Measurements from ENCODE around the gene DKK3. TPM values are rescaled to one million over a fixed set of nuclear protein-coding genes. Genes with fewer than 3 reads are reported as not detected.

The DKK3 gene
- total RNA-seq, 1 donor from 2014 or later: 23.9 TPM

GRCh38 chr11:11978792-11979487 is 29.5 kb downstream of the DKK3 start:
- peak overlapping the region; percentile 97 for H3K27ac Mint-ChIP-seq
- H3K27me3 ChIP-seq: no peaks in the 10 kb centered on the region
- peaks cover 5% of the 10 kb centered on the region for H3K27me3 Mint-ChIP-seq (ENCODE audit: insufficient read depth, low read depth)
- H3K4me3 Mint-ChIP-seq: no peak overlapping the region
- no peak overlapping the region for H3K4me2 ChIP-seq
- H3K4me1 ChIP-seq: peaks cover 11% of the 10 kb centered on the region
- H3K9ac ChIP-seq: no peak overlapping the region
- no peaks in the 10 kb centered on the region for H3K36me3 ChIP-seq
- H3K9me3 ChIP-seq (ENCODE audit: low read depth): no peaks in the 10 kb centered on the region
- no peaks in the 10 kb centered on the region for H4K20me1 ChIP-seq (ENCODE audit: low read depth)
- H3K9me3 Mint-ChIP-seq: peaks cover 7% of the 10 kb centered on the region
- no peak overlapping the region for H3K4me3 ChIP-seq
- no peaks in the 10 kb centered on the region for H3F3A ChIP-seq (ENCODE audit: low read depth)
- H3K27ac ChIP-seq: no peak overlapping the region
- no peak for TF ChIP-seq EZH2 (IDR thresholded peaks at IDR 0.05)
- no peak for TF ChIP-seq EZH2phosphoT487 (IDR thresholded peaks at IDR 0.05)
- TF ChIP-seq CTCF (IDR thresholded peaks at IDR 0.05): no peak
- H3K4me1 Mint-ChIP-seq: peaks cover 62% of the 10 kb centered on the region
- H2AFZ ChIP-seq (replicated peaks): no peak overlapping the region
- no peak for DNase-seq (ENCODE audit: low spot score)
- no peaks in the 10 kb centered on the region for H3K79me2 ChIP-seq (ENCODE audit: low read depth)
- peaks cover 26% of the 10 kb centered on the region for H3K36me3 Mint-ChIP-seq

- Histone ChIP-seq H3K4me1 (peaks cover 11% of the 10 kb centered on the region), H2AFZ (replicated peaks) (no peak overlapping the region), H3K79me2 (ENCODE audit: low read depth) (no peaks in the 10 kb centered on the region), H3K9me3 (ENCODE audit: low read depth) (no peaks in the 10 kb centered on the region), H3K4me3 (no peak overlapping the region), H3K4me2 (no peak overlapping the region), H3K36me3 (no peaks in the 10 kb centered on the region), H4K20me1 (ENCODE audit: low read depth) (no peaks in the 10 kb centered on the region), H3K9ac (no peak overlapping the region), H3K27ac (no peak overlapping the region), H3F3A (ENCODE audit: low read depth) (no peaks in the 10 kb centered on the region), H3K27me3 (no peaks in the 10 kb centered on the region)
- Mint-ChIP-seq H3K27me3 (ENCODE audit: insufficient read depth, low read depth) (peaks cover 5% of the 10 kb centered on the region), H3K36me3 (peaks cover 25% of the 10 kb centered on the region), H3K9me3 (peaks cover 7% of the 10 kb centered on the region), H3K4me1 (peaks cover 70% of the 10 kb centered on the region), H3K4me3 (no peak overlapping the region), H3K27ac (no peak overlapping the region)
- TF ChIP-seq EZH2 (IDR thresholded peaks at IDR 0.05) (no peak), CTCF (IDR thresholded peaks at IDR 0.05) (no peak), EZH2phosphoT487 (IDR thresholded peaks at IDR 0.05) (no peak)
- no peak for DNase-seq (ENCODE audit: low spot score)
These were observed 30.3 kb downstream of the DKK3 start for GRCh38 chr11:11978098-11978637.

- H3K4me1 ChIP-seq: peaks cover 16% of the 10 kb centered on the region
- H3K27ac Mint-ChIP-seq: peak overlapping the region; percentile 96
- H3K79me2 ChIP-seq (ENCODE audit: low read depth): no peaks in the 10 kb centered on the region
- H3K27me3 ChIP-seq: no peaks in the 10 kb centered on the region
- H3K4me2 ChIP-seq: no peak overlapping the region
- no peak for DNase-seq (ENCODE audit: low spot score)
- no peaks in the 10 kb centered on the region for H3K36me3 ChIP-seq
- no peak overlapping the region for H3K4me3 ChIP-seq
- H3K4me3 Mint-ChIP-seq: no peak overlapping the region
- H3K9me3 ChIP-seq (ENCODE audit: low read depth): no peaks in the 10 kb centered on the region
- H3K27ac ChIP-seq: no peak overlapping the region
- H3K9ac ChIP-seq: no peak overlapping the region
- H3K4me1 Mint-ChIP-seq: peaks cover 78% of the 10 kb centered on the region
- H4K20me1 ChIP-seq (ENCODE audit: low read depth): no peaks in the 10 kb centered on the region
- H3K36me3 Mint-ChIP-seq: peaks cover 22% of the 10 kb centered on the region
- TF ChIP-seq EZH2phosphoT487 (IDR thresholded peaks at IDR 0.05): no peak
- no peak for TF ChIP-seq EZH2 (IDR thresholded peaks at IDR 0.05)
- no peak for TF ChIP-seq CTCF (IDR thresholded peaks at IDR 0.05)
- peaks cover 7% of the 10 kb centered on the region for H3K9me3 Mint-ChIP-seq
- H3K27me3 Mint-ChIP-seq (ENCODE audit: insufficient read depth, low read depth): peaks cover 7% of the 10 kb centered on the region
- no peaks in the 10 kb centered on the region for H3F3A ChIP-seq (ENCODE audit: low read depth)
- H2AFZ ChIP-seq (replicated peaks): no peak overlapping the region
These were observed 31.1 kb downstream of the DKK3 start for GRCh38 chr11:11977206-11977938.

Data from neural progenitor cell (in vitro differentiated cells).